Measurements from ENCODE around the gene TSACC. TPM values are rescaled to one million over a fixed set of nuclear protein-coding genes. Genes with fewer than 3 reads are reported as not detected.

Gene TSACC
- total and polyA plus RNA-seq, 10 of the 15 experiments (the other 5 are each of a cell fraction or from before 2014, with no cell fraction given) = 0.25 to 2.8 (median 0.92) TPM; not detected in 4

DNA sequence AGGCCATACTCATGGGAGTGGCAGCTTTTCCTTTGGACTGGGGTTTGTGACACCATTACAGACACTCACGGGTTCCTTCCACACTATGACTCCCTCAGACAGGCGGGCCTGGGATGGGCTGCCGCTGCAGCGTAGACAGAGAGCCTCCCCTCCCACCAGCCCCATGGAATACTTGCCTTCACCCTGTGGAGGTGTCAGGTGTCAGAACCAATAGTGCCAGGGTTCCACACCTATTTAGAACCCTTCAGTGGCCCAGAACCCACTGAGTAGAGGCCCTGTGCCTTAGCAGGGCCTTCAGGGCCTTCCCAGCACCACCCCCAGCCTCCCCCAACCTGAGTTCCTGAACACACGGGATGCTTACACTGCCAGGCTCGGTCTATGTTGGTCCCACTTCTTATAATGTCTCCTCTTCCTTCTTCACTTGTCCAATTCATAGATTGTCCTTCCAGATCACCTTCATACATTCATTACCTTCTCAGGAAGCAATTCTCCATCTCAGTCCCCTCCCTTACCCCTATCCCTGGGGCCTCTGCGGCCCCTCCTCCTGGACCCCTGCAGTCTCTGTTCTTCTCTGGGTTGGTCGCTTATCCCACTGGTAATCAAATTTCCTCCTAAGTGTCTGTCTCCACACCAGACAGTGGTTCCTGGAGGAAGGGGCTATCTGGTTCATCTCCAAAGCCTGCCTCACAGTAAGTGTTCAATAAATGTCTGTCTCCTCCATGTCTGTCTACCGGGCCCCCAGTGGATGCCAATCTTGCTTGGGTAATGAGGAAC lies 29.2 kb downstream of the TSACC start (continued):
- TF ChIP-seq POU2F2 (IDR thresholded peaks at IDR 0.05; ENCODE audit: borderline replicate concordance, low read depth, low read length) (no peak), PAX5 (IDR thresholded peaks at IDR 0.05; ENCODE audit: borderline replicate concordance, low read depth, low read length) (no peak), EED (IDR thresholded peaks at IDR 0.05; ENCODE audit: low read depth) (no peak), NR2C2 (IDR thresholded peaks at IDR 0.05; ENCODE audit: borderline replicate concordance, control insufficient read depth, insufficient read length, low read depth) (no peak), NR2F1 (conservative IDR thresholded peaks at IDR 0.05) (no peak)

DNA sequence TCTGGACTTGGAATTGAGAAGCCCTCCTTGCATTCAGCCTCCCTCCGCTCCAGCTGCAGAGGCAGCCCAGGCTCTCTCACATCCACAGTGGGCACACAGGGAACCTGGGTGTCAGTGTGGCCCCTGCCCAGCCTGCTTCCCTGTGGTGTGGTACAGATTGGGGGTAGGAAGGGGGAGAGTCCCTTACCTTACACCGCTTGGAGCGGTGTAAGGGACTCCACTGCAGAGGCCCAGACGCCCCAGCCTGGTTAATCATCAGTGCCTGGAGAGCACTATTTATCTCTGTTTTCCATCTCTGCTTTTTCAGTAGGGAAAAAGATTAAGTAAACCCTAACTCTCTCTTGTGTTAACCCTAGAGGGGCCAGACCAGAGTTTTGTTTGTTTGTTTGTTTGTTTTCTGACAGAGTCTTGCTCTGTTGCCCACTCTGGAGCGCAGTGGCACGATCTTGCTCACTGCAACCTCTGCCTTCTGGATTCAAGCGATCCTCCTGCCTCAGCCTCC lies 29.9 kb downstream of the TSACC start:
- FAIRE-seq (no peak), ATAC-seq (no peak), DNase-seq (ENCODE audit: low read depth, low spot score) (no peak)
- H3K4me1 ChIP-seq (ENCODE audit: control insufficient read depth, insufficient read depth, low read length) = no peaks in the 10 kb centered on the region
- intact Hi-C loops (cut with micrococcal nuclease; ENCODE audit: unreplicated experiment) = no loop called here
- SMC1A ChIA-PET (ENCODE audit: uncharacterized antibody, unreplicated experiment) = no interaction called here
- no peak overlapping the region for H2AFZ ChIP-seq (ENCODE audit: control insufficient read depth, low read depth, low read length)
- TF ChIP-seq, protein P1, sequence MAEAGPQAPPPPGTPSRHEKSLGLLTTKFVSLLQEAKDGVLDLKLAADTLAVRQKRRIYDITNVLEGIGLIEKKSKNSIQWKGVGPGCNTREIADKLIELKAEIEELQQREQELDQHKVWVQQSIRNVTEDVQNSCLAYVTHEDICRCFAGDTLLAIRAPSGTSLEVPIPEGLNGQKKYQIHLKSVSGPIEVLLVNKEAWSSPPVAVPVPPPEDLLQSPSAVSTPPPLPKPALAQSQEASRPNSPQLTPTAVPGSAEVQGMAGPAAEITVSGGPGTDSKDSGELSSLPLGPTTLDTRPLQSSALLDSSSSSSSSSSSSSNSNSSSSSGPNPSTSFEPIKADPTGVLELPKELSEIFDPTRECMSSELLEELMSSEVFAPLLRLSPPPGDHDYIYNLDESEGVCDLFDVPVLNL (IDR thresholded peaks at IDR 0.05; ENCODE audit: low read depth, low read length) = no peak
- TF ChIP-seq TAF1 (IDR thresholded peaks at IDR 0.05; ENCODE audit: borderline replicate concordance, low read depth, low read length) = no peak
- TF ChIP-seq, protein P2, sequence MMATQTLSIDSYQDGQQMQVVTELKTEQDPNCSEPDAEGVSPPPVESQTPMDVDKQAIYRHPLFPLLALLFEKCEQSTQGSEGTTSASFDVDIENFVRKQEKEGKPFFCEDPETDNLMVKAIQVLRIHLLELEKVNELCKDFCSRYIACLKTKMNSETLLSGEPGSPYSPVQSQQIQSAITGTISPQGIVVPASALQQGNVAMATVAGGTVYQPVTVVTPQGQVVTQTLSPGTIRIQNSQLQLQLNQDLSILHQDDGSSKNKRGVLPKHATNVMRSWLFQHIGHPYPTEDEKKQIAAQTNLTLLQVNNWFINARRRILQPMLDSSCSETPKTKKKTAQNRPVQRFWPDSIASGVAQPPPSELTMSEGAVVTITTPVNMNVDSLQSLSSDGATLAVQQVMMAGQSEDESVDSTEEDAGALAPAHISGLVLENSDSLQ (IDR thresholded peaks at IDR 0.05) = no peak
- no peak for TF ChIP-seq PAX8 (IDR thresholded peaks at IDR 0.05)
- no peak for TF ChIP-seq ESRRA (IDR thresholded peaks at IDR 0.05; ENCODE audit: low read length)
- TF ChIP-seq DPF2 (IDR thresholded peaks at IDR 0.05) = no peak
- no peak for TF ChIP-seq POLR2AphosphoS2 (IDR thresholded peaks at IDR 0.05; ENCODE audit: low read depth, low read length)
- TF ChIP-seq RAD51 (IDR thresholded peaks at IDR 0.05) = no peak
- 74% methylated on average over 7 of the region's 7 CpGs for WGBS (ENCODE audit: insufficient coverage, insufficient replicate concordance, low lambda C conversion rate, missing lambda C conversion rate)
- in situ Hi-C loops (cut with MboI) = no loop called here
- BruUV-seq (replicated peaks) = no TSS peak
- H3K4me2 ChIP-seq (ENCODE audit: control insufficient read depth, insufficient read depth) = no peak overlapping the region
- POLR2A ChIA-PET = no interaction called here
- H3K36me3 ChIP-seq (ENCODE audit: control insufficient read depth in 2 of 2, insufficient read depth in 2 of 2, low read length in 1 of 2) = no peaks in the 10 kb centered on the region
- no peak overlapping the region for H3K9ac ChIP-seq (ENCODE audit: control insufficient read depth, insufficient read depth, low read length)
- no peaks in the 10 kb centered on the region for H3K9me3 ChIP-seq (replicated peaks; ENCODE audit: control insufficient read depth, insufficient read depth, low read length)
- H3K27ac ChIP-seq (ENCODE audit: control insufficient read depth, insufficient read depth) = no peak overlapping the region
- no peak overlapping the region for H3K4me3 ChIP-seq
- CTCF ChIA-PET = no interaction called here
- H3K79me2 ChIP-seq (ENCODE audit: control insufficient read depth, insufficient read depth, low read length) = no peaks in the 10 kb centered on the region
- peaks cover 3 to 11% of the 10 kb centered on the region in 2 experiments; a peak in 3 of 4 replicates for H3K27me3 ChIP-seq (replicated peaks in 1 of 2; ENCODE audit: control insufficient read depth in 2 of 2, insufficient read depth in 2 of 2, low read length in 1 of 2)
- RAD21 ChIA-PET (ENCODE audit: unreplicated experiment) = no interaction called here
- H4K20me1 ChIP-seq (ENCODE audit: control insufficient read depth, insufficient read depth) = no peaks in the 10 kb centered on the region

Data from GM12878 (cell line).